ENCODE data around the gene YWHAQ. TPM values are rescaled to one million over a fixed set of nuclear protein-coding genes. Genes with fewer than 3 reads are reported as not detected.
A peak's percentile ranks its signal among the peaks of the same experiment; 100 is the strongest.

The YWHAQ gene
- polyA plus RNA-seq, 1 of the 3 experiments (the other 2 are of a cell fraction), result 240 TPM

DNA sequence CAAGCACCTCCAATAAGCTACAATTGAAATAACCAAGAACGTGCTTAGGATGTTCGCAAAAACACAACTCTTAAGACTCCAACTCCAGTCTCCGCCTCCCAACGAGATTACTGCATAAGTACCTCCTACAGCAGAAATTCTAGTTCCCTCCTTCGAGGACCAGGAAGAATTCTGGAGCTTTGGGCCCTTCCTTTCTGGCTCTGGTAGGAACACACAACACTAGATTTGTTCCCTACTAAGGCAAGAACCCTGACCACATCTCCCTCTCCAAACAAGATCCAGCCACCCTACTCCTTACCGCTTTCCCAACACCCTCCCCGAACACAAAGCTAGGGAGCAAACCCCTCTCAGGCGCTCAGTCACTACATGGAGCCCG lies 75.9 kb downstream of the YWHAQ start:
- Histone ChIP-seq H3K4me3 (ENCODE audit: low read depth in 2 of 2, low read length in 1 of 2) (peak overlapping the region; percentile 96 to 97), H3K9me2 (no peaks in the 10 kb centered on the region), H4K20me1 (ENCODE audit: insufficient read depth) (peaks cover 42% of the 10 kb centered on the region), H3K4me2 (peak overlapping the region; percentile 90), H3K9me3 (no peaks in the 10 kb centered on the region), H3K79me2 (ENCODE audit: insufficient read depth) (peaks cover 81% of the 10 kb centered on the region), H3F3A (replicated peaks; ENCODE audit: insufficient read depth) (peaks cover 41% of the 10 kb centered on the region), H2AFZ (ENCODE audit: low read depth) (peak overlapping the region; percentile 77), H3K9ac (peak overlapping the region; percentile 94), H3K27ac (ENCODE audit: low read depth in 2 of 2, low read length in 1 of 2) (peak overlapping the region; percentile 97 to 98), H3K4me1 (ENCODE audit: control insufficient read depth in 1 of 2, insufficient read depth in 2 of 2, low read depth in 1 of 2, low read length in 1 of 2) (peaks cover 13 to 23% of the 10 kb centered on the region in 2 experiments; a peak in 3 of 4 replicates), H3K27me3 (ENCODE audit: insufficient read depth) (no peaks in the 10 kb centered on the region), H3K36me3 (replicated peaks in 1 of 2; ENCODE audit: control insufficient read depth in 1 of 2, insufficient read depth in 2 of 2, low read length in 1 of 2) (peaks cover 1 to 3% of the 10 kb centered on the region in 2 experiments)
- peak; percentile 24 for DNase-seq
- TF ChIP-seq, protein P1, sequence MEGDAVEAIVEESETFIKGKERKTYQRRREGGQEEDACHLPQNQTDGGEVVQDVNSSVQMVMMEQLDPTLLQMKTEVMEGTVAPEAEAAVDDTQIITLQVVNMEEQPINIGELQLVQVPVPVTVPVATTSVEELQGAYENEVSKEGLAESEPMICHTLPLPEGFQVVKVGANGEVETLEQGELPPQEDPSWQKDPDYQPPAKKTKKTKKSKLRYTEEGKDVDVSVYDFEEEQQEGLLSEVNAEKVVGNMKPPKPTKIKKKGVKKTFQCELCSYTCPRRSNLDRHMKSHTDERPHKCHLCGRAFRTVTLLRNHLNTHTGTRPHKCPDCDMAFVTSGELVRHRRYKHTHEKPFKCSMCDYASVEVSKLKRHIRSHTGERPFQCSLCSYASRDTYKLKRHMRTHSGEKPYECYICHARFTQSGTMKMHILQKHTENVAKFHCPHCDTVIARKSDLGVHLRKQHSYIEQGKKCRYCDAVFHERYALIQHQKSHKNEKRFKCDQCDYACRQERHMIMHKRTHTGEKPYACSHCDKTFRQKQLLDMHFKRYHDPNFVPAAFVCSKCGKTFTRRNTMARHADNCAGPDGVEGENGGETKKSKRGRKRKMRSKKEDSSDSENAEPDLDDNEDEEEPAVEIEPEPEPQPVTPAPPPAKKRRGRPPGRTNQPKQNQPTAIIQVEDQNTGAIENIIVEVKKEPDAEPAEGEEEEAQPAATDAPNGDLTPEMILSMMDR (IDR thresholded peaks at IDR 0.05), result no peak
- TF ChIP-seq POLR2AphosphoS5 (IDR thresholded peaks at IDR 0.05; ENCODE audit: low read depth, low read length), result peak; percentile 26; the same call in 1 of the 2 replicates
- CTCF ChIA-PET, result interaction anchor here (0.7 to 2.7 kb wide), 12 partner anchors 10 to 244 kb away, joined by 3 to 14 read pairs (median 4); partner anchors contain the start of gene IAH1
- 1% methylated on average over 9 of the region's 9 CpGs for WGBS (ENCODE audit: low lambda C conversion rate)
- POLR2A ChIA-PET, result interaction anchor here (0.5 to 3.4 kb wide), 8 partner anchors 10 to 1634 kb away, joined by 3 to 73 read pairs (median 4); partner anchors contain the start of genes TAF1B and YWHAQ

DNA sequence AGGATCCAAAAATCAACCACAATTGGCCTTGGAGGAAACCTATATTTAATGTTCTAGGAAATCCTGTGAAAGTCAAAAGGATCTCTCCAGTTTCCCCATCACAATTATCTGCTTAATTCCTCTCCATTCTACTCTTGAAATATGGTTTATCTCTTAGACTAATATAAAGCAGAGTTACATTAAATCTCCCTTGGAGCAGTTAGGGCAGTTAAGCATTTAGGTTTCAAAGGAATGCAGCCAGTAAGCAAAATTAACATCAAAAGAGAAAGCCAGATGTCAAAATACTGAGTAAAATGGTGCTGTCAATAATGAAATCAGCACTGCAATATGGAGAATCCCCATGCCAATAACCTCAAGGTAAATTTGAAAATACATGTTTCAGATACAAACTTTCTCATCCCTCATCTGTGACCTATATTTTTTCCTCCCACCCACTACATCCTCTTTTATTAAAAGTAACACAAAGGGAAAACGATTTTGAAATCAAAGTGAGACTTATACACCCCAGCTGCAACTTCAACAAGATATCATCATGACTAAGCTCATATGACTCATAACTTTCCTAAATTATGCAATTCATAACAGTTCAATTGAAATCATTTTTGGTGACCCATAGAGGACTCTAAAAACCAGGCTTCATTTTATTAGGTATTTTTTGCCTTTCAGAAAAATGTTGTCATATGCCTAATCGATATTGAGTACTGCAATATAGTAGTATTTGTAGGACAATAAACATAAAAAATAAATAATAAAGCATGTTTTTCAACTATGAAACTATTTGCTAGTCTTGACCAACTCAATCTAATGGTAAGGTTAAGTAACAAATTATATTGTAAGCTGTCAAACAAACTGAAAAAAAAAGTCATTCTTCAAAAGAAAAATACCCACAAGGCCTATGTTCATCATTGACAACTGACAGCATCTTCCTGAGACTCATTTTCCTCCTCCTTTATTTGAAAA lies 78.3 kb downstream of the YWHAQ start:
- Histone ChIP-seq H3K36me3 (replicated peaks in 1 of 2; ENCODE audit: control insufficient read depth in 1 of 2, insufficient read depth in 2 of 2, low read length in 1 of 2) (peaks cover 0 to 5% of the 10 kb centered on the region in 2 experiments), H3K9ac (peak overlapping the region; percentile 4; the same call in 1 of the 2 replicates), H4K20me1 (ENCODE audit: insufficient read depth) (peaks cover 66% of the 10 kb centered on the region), H2AFZ (ENCODE audit: low read depth) (no peak overlapping the region), H3K9me3 (no peaks in the 10 kb centered on the region), H3K4me2 (peak overlapping the region; percentile 61), H3F3A (replicated peaks; ENCODE audit: insufficient read depth) (peaks cover 39% of the 10 kb centered on the region), H3K79me2 (ENCODE audit: insufficient read depth) (peaks cover 94% of the 10 kb centered on the region), H3K27ac (ENCODE audit: low read depth in 2 of 2, low read length in 1 of 2) (peak overlapping the region; percentile 62 to 98), H3K9me2 (no peaks in the 10 kb centered on the region), H3K4me1 (ENCODE audit: control insufficient read depth in 1 of 2, insufficient read depth in 2 of 2, low read depth in 1 of 2, low read length in 1 of 2) (peaks cover 20 to 22% of the 10 kb centered on the region in 2 experiments; a peak in 3 of 4 replicates), H3K27me3 (ENCODE audit: insufficient read depth) (no peaks in the 10 kb centered on the region), H3K4me3 (ENCODE audit: low read depth in 2 of 2, low read length in 1 of 2) (peak overlapping the region in 1 of 2 experiments; percentile 21; a peak in 2 of 4 replicates)
- 6% methylated on average over 2 of the region's 2 CpGs for WGBS (ENCODE audit: low lambda C conversion rate)
- ChIA-PET POLR2A (no interaction called here), CTCF (interaction anchor here (1.3 kb wide), 1 partner anchor 57 kb away, joined by 3 read pairs; no protein-coding TSS in a partner anchor)
- DNase-seq, result no peak
- no peak for TF ChIP-seq FOXJ3 (CRISPR knock-in tag; IDR thresholded peaks at IDR 0.05)
- TF ChIP-seq FOXM1 (IDR thresholded peaks at IDR 0.05; ENCODE audit: low read depth), result 0 out of 2 replicates have a peak, but pooled peaks have one; percentile 21
- TF ChIP-seq RCOR1 (IDR thresholded peaks at IDR 0.05; ENCODE audit: low read length), result peak; percentile 44; the same call in 1 of the 2 replicates
- TF ChIP-seq, protein P2, sequence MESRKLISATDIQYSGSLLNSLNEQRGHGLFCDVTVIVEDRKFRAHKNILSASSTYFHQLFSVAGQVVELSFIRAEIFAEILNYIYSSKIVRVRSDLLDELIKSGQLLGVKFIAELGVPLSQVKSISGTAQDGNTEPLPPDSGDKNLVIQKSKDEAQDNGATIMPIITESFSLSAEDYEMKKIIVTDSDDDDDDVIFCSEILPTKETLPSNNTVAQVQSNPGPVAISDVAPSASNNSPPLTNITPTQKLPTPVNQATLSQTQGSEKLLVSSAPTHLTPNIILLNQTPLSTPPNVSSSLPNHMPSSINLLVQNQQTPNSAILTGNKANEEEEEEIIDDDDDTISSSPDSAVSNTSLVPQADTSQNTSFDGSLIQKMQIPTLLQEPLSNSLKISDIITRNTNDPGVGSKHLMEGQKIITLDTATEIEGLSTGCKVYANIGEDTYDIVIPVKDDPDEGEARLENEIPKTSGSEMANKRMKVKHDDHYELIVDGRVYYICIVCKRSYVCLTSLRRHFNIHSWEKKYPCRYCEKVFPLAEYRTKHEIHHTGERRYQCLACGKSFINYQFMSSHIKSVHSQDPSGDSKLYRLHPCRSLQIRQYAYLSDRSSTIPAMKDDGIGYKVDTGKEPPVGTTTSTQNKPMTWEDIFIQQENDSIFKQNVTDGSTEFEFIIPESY (IDR thresholded peaks at IDR 0.05; ENCODE audit: borderline replicate concordance, low read depth), result 0 out of 2 replicates have a peak, but pooled peaks have one; percentile 4
- TF ChIP-seq, protein P3, sequence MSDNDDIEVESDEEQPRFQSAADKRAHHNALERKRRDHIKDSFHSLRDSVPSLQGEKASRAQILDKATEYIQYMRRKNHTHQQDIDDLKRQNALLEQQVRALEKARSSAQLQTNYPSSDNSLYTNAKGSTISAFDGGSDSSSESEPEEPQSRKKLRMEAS (IDR thresholded peaks at IDR 0.05; ENCODE audit: low read depth), result 0 out of 2 replicates have a peak, but pooled peaks have one; percentile 32
- TF ChIP-seq EP300 (IDR thresholded peaks at IDR 0.05; ENCODE audit: borderline replicate concordance in 1 of 2, low read depth in 1 of 2, low read length in 1 of 2), result peak in 1 of 2 experiments; percentile 58; a peak in 1 of 4 replicates
- no peak for TF ChIP-seq TAF1 (IDR thresholded peaks at IDR 0.05; ENCODE audit: borderline replicate concordance, low read depth, low read length)
- TF ChIP-seq TCF12 (IDR thresholded peaks at IDR 0.05), result peak; percentile 84
- TF ChIP-seq EZH2phosphoT487 (IDR thresholded peaks at IDR 0.05; ENCODE audit: borderline replicate concordance, low read depth), result no peak
- TF ChIP-seq JUND (IDR thresholded peaks at IDR 0.05), result peak; percentile 96
- TF ChIP-seq POLR2AphosphoS5 (IDR thresholded peaks at IDR 0.05; ENCODE audit: low read depth, low read length), result no peak; the same call in 1 of the 2 replicates
- TF ChIP-seq RXRA (IDR thresholded peaks at IDR 0.05; ENCODE audit: borderline replicate concordance, low read depth), result 0 out of 2 replicates have a peak, but pooled peaks have one; percentile 14
- TF ChIP-seq, protein P4, sequence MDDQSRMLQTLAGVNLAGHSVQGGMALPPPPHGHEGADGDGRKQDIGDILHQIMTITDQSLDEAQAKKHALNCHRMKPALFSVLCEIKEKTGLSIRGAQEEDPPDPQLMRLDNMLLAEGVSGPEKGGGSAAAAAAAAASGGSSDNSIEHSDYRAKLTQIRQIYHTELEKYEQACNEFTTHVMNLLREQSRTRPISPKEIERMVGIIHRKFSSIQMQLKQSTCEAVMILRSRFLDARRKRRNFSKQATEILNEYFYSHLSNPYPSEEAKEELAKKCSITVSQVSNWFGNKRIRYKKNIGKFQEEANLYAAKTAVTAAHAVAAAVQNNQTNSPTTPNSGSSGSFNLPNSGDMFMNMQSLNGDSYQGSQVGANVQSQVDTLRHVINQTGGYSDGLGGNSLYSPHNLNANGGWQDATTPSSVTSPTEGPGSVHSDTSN (IDR thresholded peaks at IDR 0.05), result peak; percentile 49; the same call in 1 of the 2 replicates
- TF ChIP-seq FOSL2 (IDR thresholded peaks at IDR 0.05; ENCODE audit: borderline replicate concordance, low read depth), result peak; percentile 98

Data from SK-N-SH (cell line).